Adipocyte (in vitro differentiated cells): ENCODE results near the gene RASGEF1C.
"Not testable (repeated sequence)": the region's sequence is repeated elsewhere in the genome, so short reads cannot be mapped to it uniquely, and the experiment has no call there.

Source experiments
- DNase-seq: peaks from one replicate; pipeline ENCODE4 v3.0.0-alpha.2; 2015; ENCODE audit warnings: low read depth
- H3K27me3 ChIP-seq: replicated peaks from 2 replicates; pipeline ENCODE4 v1.7.0; 2013; ENCODE audit warnings: mild to moderate bottlenecking, low read length, moderate library complexity; ENCODE audit not compliant: control insufficient read depth, insufficient read depth
- H3K36me3 ChIP-seq: 2 replicates; pipeline ENCODE4 v1.7.0; 2013; ENCODE audit warnings: low read length, mild to moderate bottlenecking, moderate library complexity; ENCODE audit not compliant: control insufficient read depth, insufficient read depth, severe bottlenecking
- H3K4me1 ChIP-seq: 2 replicates; pipeline ENCODE4 v1.7.0; 2013; ENCODE audit warnings: mild to moderate bottlenecking, low read length, moderate library complexity; ENCODE audit not compliant: control insufficient read depth, insufficient read depth
- H3K4me3 ChIP-seq: 2 replicates; pipeline ENCODE4 v1.7.0; 2013; ENCODE audit warnings: mild to moderate bottlenecking, low read length, moderate library complexity
- H3K9ac ChIP-seq: 2 replicates; pipeline ENCODE4 v1.7.0; 2013; ENCODE audit warnings: mild to moderate bottlenecking, low read length, moderate library complexity
- H3K9me3 ChIP-seq: 2 replicates; pipeline ENCODE4 v1.7.0; 2013; ENCODE audit warnings: mild to moderate bottlenecking, low read length, moderate library complexity; ENCODE audit not compliant: control insufficient read depth

The RASGEF1C gene

DNA sequence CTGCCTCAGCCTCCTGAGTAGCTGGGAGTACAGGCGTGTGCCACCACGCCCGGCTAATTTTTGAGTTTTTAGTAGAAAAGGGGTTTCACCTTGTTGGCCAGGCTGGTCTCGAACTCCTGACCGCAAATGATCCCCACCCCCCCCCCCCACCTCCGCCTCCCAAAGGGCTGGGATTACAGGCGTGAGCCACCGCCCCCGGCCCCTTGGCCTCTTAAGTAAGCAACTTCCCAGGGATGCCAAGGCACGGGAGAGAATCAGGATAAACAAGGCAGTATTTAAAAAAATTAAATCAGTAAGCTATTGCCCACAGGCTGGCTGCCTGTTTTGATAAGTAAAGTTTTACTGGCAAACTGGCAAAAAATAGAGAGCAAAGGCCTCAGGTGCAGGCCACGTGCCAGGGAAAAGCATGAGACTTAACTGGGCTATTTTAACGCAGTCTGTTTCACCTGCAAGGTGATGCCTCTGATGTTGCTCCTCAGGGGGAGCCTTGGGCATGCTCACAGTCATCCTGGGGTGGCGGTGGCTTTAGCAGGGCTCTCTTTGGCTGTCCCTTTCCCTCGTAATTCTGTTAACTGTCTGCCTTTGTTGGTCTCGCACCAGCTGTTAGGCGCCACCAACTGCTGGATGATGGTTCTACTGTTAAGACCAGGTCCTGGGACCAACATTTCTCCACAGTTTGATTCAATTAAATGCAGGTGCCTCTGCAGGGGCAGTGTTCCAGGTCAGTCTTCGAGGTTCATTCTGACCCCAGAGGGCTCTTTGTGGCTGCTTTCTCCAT, 118.1 kb downstream of the RASGEF1C start:
- peaks cover 5% of the 10 kb centered on the region for H3K27me3 ChIP-seq
- no peaks in the 10 kb centered on the region for H3K9me3 ChIP-seq
- H3K9ac ChIP-seq = peak overlapping the region; percentile 79
- peak; percentile 47 for DNase-seq
- no peaks in the 10 kb centered on the region for H3K36me3 ChIP-seq
- H3K4me1 ChIP-seq = no peaks in the 10 kb centered on the region
- peak overlapping the region; percentile 79 for H3K4me3 ChIP-seq

DNA sequence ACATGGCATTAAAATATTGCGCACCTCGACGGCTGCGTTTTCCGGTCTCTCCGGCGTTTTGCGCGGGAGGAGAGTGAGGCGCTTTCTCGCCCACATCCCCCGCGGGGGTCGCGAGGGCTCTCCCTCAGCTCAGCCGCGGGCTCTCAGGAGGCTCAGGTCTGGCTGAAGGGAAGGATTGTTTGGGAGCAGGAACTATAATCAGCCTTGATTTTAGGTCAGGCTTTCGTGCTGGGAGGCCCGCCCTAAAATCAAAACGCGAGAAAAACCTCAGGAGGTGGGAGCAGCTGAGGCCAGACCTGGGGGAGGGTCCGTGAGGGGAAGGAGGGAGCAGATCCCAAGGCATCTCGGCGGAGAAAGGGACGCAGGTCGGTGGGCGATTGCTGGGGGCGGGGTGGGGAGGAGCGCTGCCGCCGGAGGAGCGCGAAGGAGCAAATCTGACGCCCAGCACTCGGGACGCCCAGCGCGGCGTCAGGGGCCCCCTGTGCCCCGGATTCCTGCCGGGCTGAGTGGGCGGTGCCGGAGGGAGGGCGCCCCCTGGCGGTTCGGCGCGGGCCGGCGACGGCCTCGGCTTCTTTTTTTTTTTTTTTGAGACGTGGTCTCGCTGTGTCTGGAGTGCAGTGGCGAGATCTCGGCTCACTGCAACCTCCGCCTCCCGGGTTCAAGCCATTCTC, 118.8 kb downstream of the RASGEF1C start:
- no peaks in the 10 kb centered on the region for H3K4me1 ChIP-seq
- H3K9me3 ChIP-seq = no peaks in the 10 kb centered on the region
- H3K27me3 ChIP-seq = peaks cover 3% of the 10 kb centered on the region
- peak; percentile 90 for DNase-seq
- H3K9ac ChIP-seq = peak overlapping the region; percentile 79
- H3K4me3 ChIP-seq = peak overlapping the region; percentile 79
- H3K36me3 ChIP-seq = no peaks in the 10 kb centered on the region

DNA sequence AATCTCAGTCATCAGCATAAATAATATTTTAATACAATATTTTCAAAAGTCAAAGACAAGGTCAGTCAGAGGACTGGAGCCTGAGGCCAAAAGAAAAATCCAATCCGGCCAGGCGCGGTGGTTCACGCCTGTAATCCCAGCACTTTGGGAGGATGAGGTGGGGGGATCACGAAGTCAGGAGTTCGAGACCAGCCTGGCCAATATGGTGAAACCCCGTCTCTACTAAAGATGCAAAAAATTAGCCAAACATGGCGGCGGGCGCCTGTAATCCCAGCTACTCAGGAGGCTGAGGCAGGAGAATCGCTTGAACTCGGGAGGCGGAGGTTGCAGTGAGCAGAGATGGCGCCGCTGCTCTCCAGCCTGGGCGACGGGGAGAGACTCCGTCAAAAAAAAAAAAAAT, 119.4 kb downstream of the RASGEF1C start:
- DNase-seq, H3K27me3 ChIP-seq, H3K4me1 ChIP-seq, H3K9me3 ChIP-seq, H3K36me3 ChIP-seq: not testable (repeated sequence)
- Histone ChIP-seq H3K4me3 (peak overlapping the region; percentile 79), H3K9ac (peak overlapping the region; percentile 79)

DNA sequence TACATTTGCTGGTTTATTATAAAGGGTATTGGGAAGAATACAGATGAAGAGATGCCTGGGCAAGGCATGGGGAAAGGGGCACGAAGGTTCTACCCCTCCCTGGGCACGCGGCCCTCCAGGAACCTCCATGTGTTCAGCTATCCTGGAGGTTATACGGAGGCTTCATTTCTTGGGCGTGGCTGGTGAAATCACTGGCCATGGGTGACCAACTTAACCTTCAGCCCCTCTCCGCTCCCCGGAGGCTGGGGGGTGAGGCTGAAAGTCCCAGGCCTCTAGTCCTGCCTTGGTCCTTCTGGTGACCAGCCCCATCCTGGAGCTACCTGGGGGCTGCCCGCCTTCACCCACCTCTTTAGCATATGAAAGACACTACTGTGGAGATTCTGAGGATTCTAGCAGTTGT, 120.5 kb downstream of the RASGEF1C start:
- Histone ChIP-seq H3K4me3 (no peak overlapping the region), H3K9ac (no peak overlapping the region)

DNA sequence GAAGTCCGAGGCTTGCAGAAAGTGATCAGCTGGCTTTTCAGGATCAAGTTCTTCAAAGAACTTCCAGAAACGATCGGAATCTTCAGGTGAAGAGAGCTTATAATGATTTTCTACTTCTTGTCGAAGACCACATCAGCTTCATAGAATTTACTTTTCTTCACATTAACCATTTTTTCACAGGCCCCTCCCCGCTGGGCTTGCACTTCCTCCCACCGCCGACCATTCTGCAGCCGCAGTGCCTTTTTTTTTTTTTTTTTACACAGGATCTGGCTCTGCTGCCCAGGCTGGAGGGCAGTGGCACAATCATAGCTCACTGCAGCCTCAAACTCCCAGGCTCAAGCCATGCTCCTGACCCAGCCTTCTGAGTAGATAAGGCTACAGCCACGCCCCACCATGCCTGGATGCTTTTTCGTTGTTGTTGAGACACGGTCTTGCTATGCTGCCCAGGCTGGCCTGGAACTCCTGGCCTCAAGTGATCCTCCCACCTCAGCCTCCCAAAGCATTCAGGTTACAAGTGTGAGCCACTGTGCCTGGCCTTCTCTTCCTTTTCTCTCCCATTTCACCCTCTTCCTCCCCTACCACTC, 122.1 kb downstream of the RASGEF1C start:
- no peak for DNase-seq
- Histone ChIP-seq H3K36me3 (no peaks in the 10 kb centered on the region), H3K4me1 (no peaks in the 10 kb centered on the region), H3K9ac (no peak overlapping the region), H3K9me3 (no peaks in the 10 kb centered on the region), H3K27me3 (peaks cover 13% of the 10 kb centered on the region), H3K4me3 (no peak overlapping the region)

More for the DNA sequence above, 120.5 kb downstream of the RASGEF1C start:
- H3K36me3 ChIP-seq = no peaks in the 10 kb centered on the region
- peaks cover 7% of the 10 kb centered on the region for H3K27me3 ChIP-seq
- H3K4me1 ChIP-seq = no peaks in the 10 kb centered on the region
- no peak for DNase-seq
- H3K9me3 ChIP-seq = no peaks in the 10 kb centered on the region

DNA sequence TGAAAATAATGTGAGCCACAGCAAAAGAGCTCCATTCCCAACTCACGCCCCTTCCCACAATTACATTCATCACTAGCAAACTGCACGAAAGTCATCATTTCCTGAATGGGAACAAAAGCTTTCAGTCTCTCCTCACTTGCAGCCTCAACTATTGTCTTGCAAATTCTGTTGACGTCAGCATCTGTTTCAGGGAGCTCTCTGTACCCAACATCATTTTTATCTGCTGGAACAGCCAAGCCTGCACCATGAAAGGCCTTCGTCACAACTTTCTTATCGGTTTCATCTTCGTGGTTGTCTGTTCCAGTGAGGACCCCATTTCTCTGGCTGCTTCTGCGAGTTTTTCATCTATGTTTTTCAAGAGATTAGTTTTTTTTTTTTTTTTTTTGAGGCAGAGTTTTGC, 123.2 kb downstream of the RASGEF1C start:
- no peak for DNase-seq
- Histone ChIP-seq H3K27me3 (peaks cover 23% of the 10 kb centered on the region), H3K9ac (no peak overlapping the region), H3K36me3 (no peaks in the 10 kb centered on the region), H3K4me1 (no peaks in the 10 kb centered on the region), H3K4me3 (no peak overlapping the region), H3K9me3 (no peaks in the 10 kb centered on the region)

DNA sequence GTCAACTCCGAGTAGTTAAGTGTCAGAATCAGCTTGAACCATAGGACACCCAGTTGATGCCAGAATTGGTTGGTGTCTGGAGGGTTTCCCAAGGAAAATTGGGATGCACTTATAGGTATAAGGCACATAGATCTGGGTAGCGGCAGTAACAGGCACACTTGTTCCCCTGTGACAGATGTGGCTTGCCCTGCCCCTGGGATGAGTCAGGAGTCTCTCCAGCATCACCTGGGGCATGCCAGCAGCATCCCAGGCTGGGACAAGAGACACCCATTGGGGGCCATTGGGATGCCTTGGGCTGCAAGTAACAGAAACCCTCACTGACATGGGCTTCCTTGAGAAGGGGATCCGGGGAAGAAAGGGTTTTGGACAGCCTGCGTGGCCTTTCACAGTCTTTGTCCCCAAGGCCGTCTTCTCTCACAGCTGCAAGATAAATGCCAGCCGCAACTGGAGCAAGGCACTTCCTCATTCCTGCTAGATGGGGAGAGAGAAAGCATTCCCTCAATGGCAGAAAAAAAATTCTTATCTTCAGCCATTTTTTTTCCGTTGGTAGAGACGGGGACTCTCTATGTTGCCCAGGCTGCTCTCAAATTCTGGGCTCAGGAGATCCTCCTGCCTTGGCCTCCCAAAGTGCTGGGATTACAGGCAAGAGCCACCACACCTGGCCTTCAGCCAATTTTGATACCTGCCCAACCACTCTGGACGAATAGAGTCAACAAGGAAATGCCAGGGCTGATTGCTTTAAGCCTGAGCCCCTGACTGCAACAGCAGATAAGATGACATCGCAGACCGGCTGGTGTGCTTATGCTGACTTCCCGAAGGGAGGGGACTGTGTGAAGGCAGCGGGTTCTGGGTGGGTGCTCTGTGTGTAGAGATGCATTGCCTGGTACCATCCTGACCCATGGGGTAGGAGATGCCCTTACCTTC, 124.1 kb downstream of the RASGEF1C start:
- DNase-seq = no peak
- Histone ChIP-seq H3K36me3 (no peaks in the 10 kb centered on the region), H3K27me3 (peaks cover 30% of the 10 kb centered on the region)

DNA sequence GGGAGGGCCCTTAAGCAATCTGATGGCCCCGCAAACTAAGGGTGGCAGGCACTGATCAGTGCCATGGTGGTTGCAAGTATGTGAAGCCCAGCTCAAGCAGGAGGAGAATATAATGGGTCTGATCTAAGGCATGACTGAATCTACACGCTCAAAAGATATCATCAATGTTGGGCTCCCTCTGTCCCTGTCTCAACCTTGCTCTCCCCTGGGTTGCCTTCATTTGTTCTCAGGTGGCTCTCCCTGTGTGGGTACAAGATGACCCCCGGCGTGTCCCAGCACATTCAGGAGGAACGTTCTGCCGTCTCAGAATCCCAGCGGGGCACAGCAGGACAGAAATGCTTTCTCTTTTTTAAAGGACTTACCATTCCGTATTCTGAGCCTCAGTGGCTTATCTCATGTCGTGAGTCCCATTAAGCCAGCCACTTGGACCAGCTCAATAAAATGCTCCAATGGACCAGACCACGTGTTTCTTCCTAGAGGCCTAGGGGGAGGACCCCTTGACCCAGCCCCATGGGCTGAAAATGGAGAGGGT, 125.4 kb downstream of the RASGEF1C start:
- Histone ChIP-seq H3K9me3 (no peaks in the 10 kb centered on the region), H3K4me1 (no peaks in the 10 kb centered on the region), H3K4me3 (no peak overlapping the region), H3K27me3 (peaks cover 43% of the 10 kb centered on the region), H3K36me3 (no peaks in the 10 kb centered on the region), H3K9ac (no peak overlapping the region)
- DNase-seq = no peak

More for the DNA sequence above, 124.1 kb downstream of the RASGEF1C start:
- no peak overlapping the region for H3K4me3 ChIP-seq
- H3K4me1 ChIP-seq = no peaks in the 10 kb centered on the region
- H3K9me3 ChIP-seq = no peaks in the 10 kb centered on the region
- no peak overlapping the region for H3K9ac ChIP-seq

DNA sequence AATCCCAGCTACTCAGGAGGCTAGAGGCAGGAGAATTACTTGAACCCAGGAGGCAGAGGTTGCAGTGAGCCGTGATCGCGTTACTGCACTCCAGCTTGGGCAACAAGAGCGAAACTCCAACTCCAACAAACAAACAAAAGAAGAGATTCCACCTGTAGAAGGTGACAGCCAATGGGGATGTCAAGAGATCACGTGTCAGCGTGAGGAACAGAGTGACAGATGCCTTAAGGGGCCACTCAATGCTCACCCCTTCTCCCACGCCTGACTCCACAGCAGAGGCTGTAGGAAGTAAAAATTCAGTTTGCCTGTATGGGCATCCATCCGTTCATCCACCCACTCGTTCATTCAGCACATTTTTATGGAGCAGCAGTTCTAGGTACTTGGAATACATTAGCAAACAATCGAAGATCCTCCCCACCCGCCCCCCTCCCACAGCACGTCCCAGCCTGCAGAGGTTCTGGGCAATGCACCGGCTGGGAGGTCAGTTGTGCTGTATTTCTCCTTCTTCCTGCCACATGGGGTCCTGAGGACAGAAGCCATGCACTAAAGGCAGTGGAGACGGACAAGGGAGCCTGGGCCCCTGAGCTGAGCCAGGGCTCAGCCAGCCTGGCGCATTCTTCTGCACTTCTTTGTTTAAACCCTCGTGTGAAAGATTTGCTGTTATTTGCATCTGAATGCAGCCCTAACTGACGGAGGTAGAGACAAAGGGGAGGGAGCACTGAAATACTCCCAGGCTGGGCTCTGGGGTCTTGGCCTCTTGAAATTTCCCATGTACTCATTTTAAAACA, 126.2 kb downstream of the RASGEF1C start:
- no peak overlapping the region for H3K9ac ChIP-seq
- DNase-seq = no peak
- H3K9me3 ChIP-seq = no peaks in the 10 kb centered on the region
- H3K4me1 ChIP-seq = no peaks in the 10 kb centered on the region
- H3K27me3 ChIP-seq = peaks cover 47% of the 10 kb centered on the region
- H3K4me3 ChIP-seq = no peak overlapping the region
- no peaks in the 10 kb centered on the region for H3K36me3 ChIP-seq

DNA sequence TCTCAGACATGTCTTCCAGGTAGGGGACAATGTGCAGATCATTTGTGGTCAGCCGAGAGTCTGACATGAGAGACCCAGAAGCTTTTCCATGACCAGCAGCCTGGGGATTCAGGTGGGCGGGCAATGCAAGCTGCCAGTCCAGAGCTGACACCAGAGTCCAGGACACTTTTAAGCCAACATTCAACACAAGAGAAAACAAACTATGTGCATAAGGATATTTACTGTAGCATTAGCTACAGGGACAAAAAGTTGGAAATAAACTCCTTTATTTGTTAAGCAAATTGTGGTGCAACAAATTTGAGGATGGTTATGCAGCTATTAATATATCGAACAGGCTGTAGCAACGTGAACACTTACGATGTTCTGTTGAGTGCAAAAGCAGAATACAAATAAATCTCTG, 127.5 kb downstream of the RASGEF1C start:
- no peaks in the 10 kb centered on the region for H3K36me3 ChIP-seq
- no peaks in the 10 kb centered on the region for H3K4me1 ChIP-seq
- peaks cover 47% of the 10 kb centered on the region for H3K27me3 ChIP-seq
- no peaks in the 10 kb centered on the region for H3K9me3 ChIP-seq
- no peak for DNase-seq
- H3K4me3 ChIP-seq = no peak overlapping the region
- H3K9ac ChIP-seq = no peak overlapping the region
